HEK293 (cell line): ENCODE results near the gene CRYBA4.

Experiments
- CTCF ChIA-PET: fragments of 350-600 bp; formaldehyde crosslinking; extraction: SDS; loops from one replicate; lab custom pipeline; 2021; ENCODE audit warnings: antibody characterized with exemption; lab: Yijun Ruan, JAX
- POLR2A ChIA-PET: fragments of 300-600 bp; formaldehyde crosslinking; extraction: SDS; loops from one replicate; lab custom pipeline; 2020; ENCODE audit warnings: antibody characterized with exemption, inconsistent platforms; lab: Yijun Ruan, JAX
- H3K27ac ChIP-seq: fragments of 200-500 bp; sonication (Bioruptor generic); 2 replicates; pipeline ENCODE4 v1.5.1; 2014; ENCODE audit warnings: low read depth, low read length, control low read depth, inconsistent platforms; ENCODE audit errors: extremely low read depth
- H3K36me3 ChIP-seq, 2 experiments: fragments of 200-500 bp in 1 of 2; sonication (Bioruptor generic) in 1 of 2; 1 replicate in 1 of 2; 2 replicates in 1 of 2; pipeline ENCODE4 v1.5.1; 2014 to 2017; ENCODE audit warnings: inconsistent platforms in 2 of 2, low read length in 2 of 2; ENCODE audit not compliant: control insufficient read depth in 2 of 2, insufficient read depth in 1 of 2
- H3K4me1 ChIP-seq: fragments of 200-500 bp; sonication (Bioruptor generic); 2 replicates; pipeline ENCODE4 v1.5.1; 2014; ENCODE audit warnings: mild to moderate bottlenecking, low read length, inconsistent platforms; ENCODE audit not compliant: control insufficient read depth, insufficient read depth
- H3K4me3 ChIP-seq: 2 replicates; pipeline ENCODE4 v1.5.1; 2011; ENCODE audit warnings: low read depth, mild to moderate bottlenecking, control low read depth, low read length, moderate library complexity
- H3K9me3 ChIP-seq: fragments of 200-500 bp; sonication (Bioruptor generic); 2 replicates; pipeline ENCODE4 v1.5.1; 2014; ENCODE audit warnings: low read depth, low read length, inconsistent platforms; ENCODE audit not compliant: control insufficient read depth, insufficient read depth
- ATF2 ChIP-seq: fragments of 450-650 bp; formaldehyde crosslinking; IDR thresholded peaks from 2 replicates; pipeline ENCODE4 v1.5.1; 2016; ENCODE audit warnings: missing biosample characterization, missing genetic modification characterization, low read depth
- EGR2 ChIP-seq: fragments of 450-650 bp; formaldehyde crosslinking; IDR thresholded peaks from 2 replicates; pipeline ENCODE4 v1.5.1; 2016; ENCODE audit warnings: low read depth, missing biosample characterization, missing genetic modification characterization
- FEZF1 ChIP-seq: fragments of 450-650 bp; formaldehyde crosslinking; IDR thresholded peaks from 2 replicates; pipeline ENCODE4 v1.5.1; 2016; ENCODE audit warnings: missing biosample characterization, missing genetic modification characterization
- KLF16 ChIP-seq: fragments of 450-650 bp; formaldehyde crosslinking; IDR thresholded peaks from 2 replicates; pipeline ENCODE4 v1.5.1; 2017; ENCODE audit warnings: missing biosample characterization, missing genetic modification characterization
- PATZ1 ChIP-seq: fragments of 450-650 bp; formaldehyde crosslinking; IDR thresholded peaks from 2 replicates; pipeline ENCODE4 v1.5.1; 2016; ENCODE audit warnings: missing biosample characterization, missing genetic modification characterization
- PRDM1 ChIP-seq: fragments of 450-650 bp; formaldehyde crosslinking; IDR thresholded peaks from 2 replicates; pipeline ENCODE4; 2016; ENCODE audit warnings: missing biosample characterization, missing genetic modification characterization
- RBAK ChIP-seq: fragments of 450-650 bp; formaldehyde crosslinking; IDR thresholded peaks from 2 replicates; pipeline ENCODE4 v1.5.1; 2016; ENCODE audit warnings: missing biosample characterization, missing genetic modification characterization
- SP7 ChIP-seq: fragments of 450-650 bp; formaldehyde crosslinking; IDR thresholded peaks from 2 replicates; pipeline ENCODE4 v1.5.1; 2016; ENCODE audit warnings: missing biosample characterization, missing genetic modification characterization
- TRIM28 ChIP-seq: IDR thresholded peaks from 2 replicates; pipeline ENCODE4 v1.6.1; 2011; ENCODE audit warnings: low read length, control low read depth, borderline replicate concordance
- ZFHX2 ChIP-seq: fragments of 450-650 bp; formaldehyde crosslinking; conservative IDR thresholded peaks from 2 replicates; pipeline ENCODE4 v1.5.1; 2016; ENCODE audit warnings: missing biosample characterization, missing genetic modification characterization
- ZNF138 ChIP-seq: fragments of 450-650 bp; formaldehyde crosslinking; IDR thresholded peaks from 2 replicates; pipeline ENCODE4 v1.5.1; 2016; ENCODE audit warnings: missing biosample characterization, missing genetic modification characterization, borderline replicate concordance
- ZNF174 ChIP-seq: fragments of 450-650 bp; formaldehyde crosslinking; IDR thresholded peaks from 2 replicates; pipeline ENCODE4 v1.5.0; 2017; ENCODE audit warnings: missing biosample characterization, mild to moderate bottlenecking, missing genetic modification characterization
- ZNF223 ChIP-seq: fragments of 450-650 bp; formaldehyde crosslinking; IDR thresholded peaks from 2 replicates; pipeline ENCODE4 v1.5.1; 2016; ENCODE audit warnings: missing biosample characterization, missing genetic modification characterization
- ZNF341 ChIP-seq: fragments of 450-650 bp; formaldehyde crosslinking; IDR thresholded peaks from 2 replicates; pipeline ENCODE4; 2016; ENCODE audit warnings: low read depth, missing biosample characterization, missing genetic modification characterization
- ZNF366 ChIP-seq: fragments of 450-650 bp; formaldehyde crosslinking; conservative IDR thresholded peaks from 2 replicates; pipeline ENCODE4 v1.5.1; 2016; ENCODE audit warnings: missing biosample characterization, missing genetic modification characterization
- ZNF391 ChIP-seq: fragments of 450-650 bp; formaldehyde crosslinking; IDR thresholded peaks from 2 replicates; pipeline ENCODE4 v1.5.1; 2016; ENCODE audit warnings: low read depth, missing biosample characterization, missing genetic modification characterization, borderline replicate concordance
- ZNF404 ChIP-seq: fragments of 450-650 bp; formaldehyde crosslinking; IDR thresholded peaks from 2 replicates; pipeline ENCODE4 v1.5.1; 2017; ENCODE audit warnings: missing biosample characterization, missing genetic modification characterization
- ZNF555 ChIP-seq: fragments of 450-650 bp; formaldehyde crosslinking; conservative IDR thresholded peaks from 2 replicates; pipeline ENCODE4 v1.5.1; 2017; ENCODE audit warnings: missing biosample characterization, mild to moderate bottlenecking, missing genetic modification characterization, inconsistent platforms
- ZNF571 ChIP-seq: fragments of 450-650 bp; formaldehyde crosslinking; IDR thresholded peaks from 2 replicates; pipeline ENCODE4 v1.5.0; 2017; ENCODE audit warnings: missing biosample characterization, missing genetic modification characterization
- ZNF701 ChIP-seq: fragments of 450-650 bp; formaldehyde crosslinking; IDR thresholded peaks from 2 replicates; pipeline ENCODE4 v1.5.1; 2016; ENCODE audit warnings: missing biosample characterization, missing genetic modification characterization
- ZNF768 ChIP-seq: fragments of 450-650 bp; formaldehyde crosslinking; IDR thresholded peaks from 2 replicates; pipeline ENCODE4 v1.5.1; 2018; ENCODE audit warnings: missing biosample characterization, mild to moderate bottlenecking, missing genetic modification characterization
- ZNF777 ChIP-seq: fragments of 450-650 bp; formaldehyde crosslinking; IDR thresholded peaks from 2 replicates; pipeline ENCODE4 v1.5.1; 2017; ENCODE audit warnings: missing biosample characterization, missing genetic modification characterization, borderline replicate concordance

CRYBA4 gene

GRCh38 chr22:26617271-26618199 is 4.2 kb upstream of the CRYBA4 start, which contains the start of gene CRYBB1:
CRYBB1 (minus strand) TSS chr22:26618027; CDS start chr22:26616319, 1,708 bp downstream.
- TF ChIP-seq ZNF366 (tag by site-specific recombination) (peak; percentile 65), PRDM1 (peak; percentile 86), ZNF391 (tag by site-specific recombination) (no peak), ZNF777 (tag by site-specific recombination) (no peak)
- Histone ChIP-seq H3K4me1 (no peaks in the 10 kb centered on the region), H3K9me3 (no peaks in the 10 kb centered on the region), H3K4me3 (no peak within 1 kb of the TSS), H3K27ac (no peak within 1 kb of the TSS), H3K36me3 (no peaks in the 10 kb centered on the region)
- ChIA-PET POLR2A (no interaction called here), CTCF (interaction anchor here (0.8 kb wide), 1 partner anchor 156 kb away, joined by 3 read pairs; no protein-coding TSS in a partner anchor)

GRCh38 chr22:26618455-26618854 is 3.3 kb upstream of the CRYBA4 start:
- Histone ChIP-seq H3K4me3 (no peak overlapping the region), H3K4me1 (no peaks in the 10 kb centered on the region), H3K36me3 (no peaks in the 10 kb centered on the region), H3K27ac (no peak overlapping the region), H3K9me3 (no peaks in the 10 kb centered on the region)
- ChIA-PET POLR2A (no interaction called here), CTCF (no interaction called here)
- TF ChIP-seq KLF16 (tag by site-specific recombination) (no peak), ZNF571 (tag by site-specific recombination) (no peak), ZNF701 (tag by site-specific recombination) (no peak), ZNF174 (tag by site-specific recombination) (no peak), ZNF555 (tag by site-specific recombination) (no peak), SP7 (tag by site-specific recombination) (no peak)

GRCh38 chr22:26619510-26619909 is 2.3 kb upstream of the CRYBA4 start:
- POLR2A ChIA-PET: no interaction called here
- Histone ChIP-seq H3K4me3 (no peak overlapping the region), H3K4me1 (no peaks in the 10 kb centered on the region)
- TF ChIP-seq ZFHX2 (tag by site-specific recombination) (peak; percentile 98), ZNF404 (tag by site-specific recombination) (no peak), ATF2 (tag by site-specific recombination) (no peak), ZNF138 (tag by site-specific recombination) (no peak), RBAK (tag by site-specific recombination) (no peak), EGR2 (peak; percentile 97), ZNF768 (tag by site-specific recombination) (no peak)
- TF ChIP-seq, all 188 proteins: peak for 2
- no peak overlapping the region for H3K27ac ChIP-seq
- CTCF ChIA-PET: interaction anchor here (0.5 to 0.6 kb wide), 3 partner anchors 116 to 309 kb away, joined by 3 to 4 read pairs (median 3); no protein-coding TSS in a partner anchor
- no peaks in the 10 kb centered on the region for H3K36me3 ChIP-seq
- H3K9me3 ChIP-seq: no peaks in the 10 kb centered on the region

GRCh38 chr22:26620197-26620596 is 1.6 kb upstream of the CRYBA4 start:
- Histone ChIP-seq H3K36me3 (no peaks in the 10 kb centered on the region), H3K27ac (no peak overlapping the region), H3K4me1 (no peaks in the 10 kb centered on the region), H3K9me3 (no peaks in the 10 kb centered on the region), H3K4me3 (no peak overlapping the region)
- ChIA-PET CTCF (no interaction called here), POLR2A (no interaction called here)
- TF ChIP-seq TRIM28: no peak
- TF ChIP-seq ZNF223 (tag by site-specific recombination): no peak
- no peak for TF ChIP-seq PATZ1 (tag by site-specific recombination)
- TF ChIP-seq ZNF341: no peak
- no peak for TF ChIP-seq FEZF1 (tag by site-specific recombination)
